CD4-positive, alpha-beta T cell treated with Interferon alpha-2 for 1 hour (primary cell): ENCODE measurements around the gene RAB8B.

Experiments used
- DNase-seq, 2 donors: peaks; one replicate each; pipeline ENCODE4 v3.0.0-alpha.2; 2020 to 2022

Gene RAB8B

GRCh38 chr15:63277038-63277892, 87.9 kb downstream of the RAB8B start, which contains the start of gene APH1B:
APH1B (plus strand) TSS chr15:63277605; CDS start chr15:63277624, 19 bp downstream.
- peak; percentile 84 to 89 for DNase-seq

- DNase-seq: no peak
These were observed 88.6 kb downstream of the RAB8B start for GRCh38 chr15:63277893-63278456.

- peak; percentile 13 to 34 for DNase-seq
These were observed 93.7 kb downstream of the RAB8B start for GRCh38 chr15:63283126-63283525.

GRCh38 chr15:63284335-63284734, 94.9 kb downstream of the RAB8B start:
- no peak for DNase-seq

- DNase-seq: no peak
These were observed 97.7 kb downstream of the RAB8B start for GRCh38 chr15:63287109-63287508.

GRCh38 chr15:63288342-63288741, 98.9 kb downstream of the RAB8B start:
- DNase-seq: no peak

- peak in 1 of 2 donors; percentile 67 for DNase-seq
These were observed 99.5 kb downstream of the RAB8B start for GRCh38 chr15:63288778-63289378.

GRCh38 chr15:63291507-63291906, 102.1 kb downstream of the RAB8B start:
- no peak for DNase-seq

- no peak for DNase-seq
These were observed 102.8 kb downstream of the RAB8B start for GRCh38 chr15:63292241-63292640.

- DNase-seq: no peak
These were observed 103.4 kb downstream of the RAB8B start for GRCh38 chr15:63292771-63293170.

- no peak for DNase-seq
These were observed 105.0 kb downstream of the RAB8B start for GRCh38 chr15:63294359-63294758.

- DNase-seq: no peak
These were observed 105.9 kb downstream of the RAB8B start for GRCh38 chr15:63295341-63295740.

GRCh38 chr15:63296195-63296594, 106.8 kb downstream of the RAB8B start:
- no peak for DNase-seq

- no peak for DNase-seq
These were observed 110.7 kb downstream of the RAB8B start for GRCh38 chr15:63299943-63300575.

- DNase-seq: no peak
These were observed 111.7 kb downstream of the RAB8B start for GRCh38 chr15:63301088-63301487.

- DNase-seq: no peak
These were observed 115.9 kb downstream of the RAB8B start for GRCh38 chr15:63305260-63305659.

GRCh38 chr15:63306492-63307073, 117.2 kb downstream of the RAB8B start:
- no peak for DNase-seq

GRCh38 chr15:63308491-63308890, 119.1 kb downstream of the RAB8B start:
- no peak for DNase-seq

GRCh38 chr15:63308947-63309346, 119.5 kb downstream of the RAB8B start:
- no peak for DNase-seq

- no peak for DNase-seq
These were observed 121.2 kb downstream of the RAB8B start for GRCh38 chr15:63310646-63311045.

- no peak for DNase-seq
These were observed 122.9 kb downstream of the RAB8B start for GRCh38 chr15:63312286-63312685.

- no peak for DNase-seq
These were observed 124.4 kb downstream of the RAB8B start for GRCh38 chr15:63313825-63314224.

- DNase-seq: no peak
These were observed 125.0 kb downstream of the RAB8B start for GRCh38 chr15:63314409-63314808.
